Right hindlimb (tissue), 1 donor: ENCODE data around the gene CEBPB.

ENCODE experiments used
- DNase-seq: peaks from one replicate; pipeline ENCODE4 v3.0.0-alpha.2; 2018

The CEBPB gene

GRCh38 chr20:50214226-50215024, 23.8 kb downstream of the CEBPB start:
- no peak for DNase-seq

- no peak for DNase-seq
Observed at GRCh38 chr20:50215101-50215690, 24.6 kb downstream of the CEBPB start.

- no peak for DNase-seq
Observed at GRCh38 chr20:50215926-50216325, 25.3 kb downstream of the CEBPB start.

GRCh38 chr20:50216543-50217206, 26.0 kb downstream of the CEBPB start:
- no peak for DNase-seq

GRCh38 chr20:50217207-50217949, 26.7 kb downstream of the CEBPB start:
- DNase-seq: no peak

- DNase-seq: no peak
Observed at GRCh38 chr20:50218987-50219435, 28.4 kb downstream of the CEBPB start.

GRCh38 chr20:50219600-50219999, 29.0 kb downstream of the CEBPB start:
- no peak for DNase-seq

GRCh38 chr20:50220093-50220893, 29.7 kb downstream of the CEBPB start:
- no peak for DNase-seq

GRCh38 chr20:50220894-50221365, 30.3 kb downstream of the CEBPB start:
- DNase-seq: no peak

- no peak for DNase-seq
Observed at GRCh38 chr20:50221501-50222308, 31.1 kb downstream of the CEBPB start.

- no peak for DNase-seq
Observed at GRCh38 chr20:50222309-50223038, 31.8 kb downstream of the CEBPB start.

GRCh38 chr20:50223039-50224005, 32.7 kb downstream of the CEBPB start:
- no peak for DNase-seq

- no peak for DNase-seq
Observed at GRCh38 chr20:50224052-50224451, 33.4 kb downstream of the CEBPB start.

GRCh38 chr20:50224531-50225255, 34.1 kb downstream of the CEBPB start:
- DNase-seq: peak; percentile 63

- no peak for DNase-seq
Observed at GRCh38 chr20:50226093-50226974, 35.7 kb downstream of the CEBPB start.

- DNase-seq: no peak
Observed at GRCh38 chr20:50227506-50227905, 36.9 kb downstream of the CEBPB start.

GRCh38 chr20:50229156-50229607, 38.6 kb downstream of the CEBPB start:
- DNase-seq: no peak
